ENCODE data around the gene COL8A1. TPM values are rescaled to one million over a fixed set of nuclear protein-coding genes. Genes with fewer than 3 reads are reported as not detected.

Gene COL8A1
- total RNA-seq, 1 experiment from 2014 or later: 8.1 TPM

DNA sequence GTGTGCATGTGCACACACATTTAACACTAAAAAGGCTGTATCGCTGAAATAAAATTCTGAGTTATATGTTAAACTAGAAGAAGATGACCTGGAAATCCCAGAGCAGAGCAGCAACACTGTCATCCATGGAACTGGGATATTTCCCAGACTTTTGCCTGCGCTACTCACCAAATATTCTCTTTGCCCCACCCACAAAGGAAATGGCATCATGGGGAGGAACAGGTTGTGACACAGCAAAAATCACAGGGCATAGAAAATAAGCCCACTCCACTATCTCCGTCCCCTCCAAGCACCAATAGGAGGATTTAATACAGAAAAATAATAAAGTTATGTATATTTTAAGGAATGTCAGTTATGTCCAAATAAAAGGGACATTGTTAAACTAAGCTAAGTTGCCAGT is 71.7 kb downstream of the COL8A1 start:
- Histone ChIP-seq H2AFZ (no peak overlapping the region), H3K36me3 (ENCODE audit: low read depth) (no peaks in the 10 kb centered on the region), H3K27me3 (ENCODE audit: insufficient read depth, low read depth) (no peaks in the 10 kb centered on the region), H3K79me2 (ENCODE audit: low read depth) (no peaks in the 10 kb centered on the region), H3F3A (ENCODE audit: insufficient read depth, low read depth) (no peaks in the 10 kb centered on the region), H3K4me3 (no peak overlapping the region), H4K20me1 (ENCODE audit: insufficient read depth) (no peaks in the 10 kb centered on the region), H3K27ac (no peak overlapping the region), H3K9me2 (ENCODE audit: insufficient read depth) (no peaks in the 10 kb centered on the region), H3K4me1 (replicated peaks; ENCODE audit: insufficient read depth) (no peaks in the 10 kb centered on the region), H3K4me2 (no peak overlapping the region), H3K9me3 (ENCODE audit: insufficient read depth, low read depth) (no peaks in the 10 kb centered on the region)
- intact Hi-C loops (cut with micrococcal nuclease; ENCODE audit: unreplicated experiment): no loop called here
- ChIA-PET POLR2A (ENCODE audit: unreplicated experiment) (no interaction called here), CTCF (no interaction called here)
- BruUV-seq (replicated peaks): no TSS peak
- no peak for DNase-seq
- TF ChIP-seq, protein P1, sequence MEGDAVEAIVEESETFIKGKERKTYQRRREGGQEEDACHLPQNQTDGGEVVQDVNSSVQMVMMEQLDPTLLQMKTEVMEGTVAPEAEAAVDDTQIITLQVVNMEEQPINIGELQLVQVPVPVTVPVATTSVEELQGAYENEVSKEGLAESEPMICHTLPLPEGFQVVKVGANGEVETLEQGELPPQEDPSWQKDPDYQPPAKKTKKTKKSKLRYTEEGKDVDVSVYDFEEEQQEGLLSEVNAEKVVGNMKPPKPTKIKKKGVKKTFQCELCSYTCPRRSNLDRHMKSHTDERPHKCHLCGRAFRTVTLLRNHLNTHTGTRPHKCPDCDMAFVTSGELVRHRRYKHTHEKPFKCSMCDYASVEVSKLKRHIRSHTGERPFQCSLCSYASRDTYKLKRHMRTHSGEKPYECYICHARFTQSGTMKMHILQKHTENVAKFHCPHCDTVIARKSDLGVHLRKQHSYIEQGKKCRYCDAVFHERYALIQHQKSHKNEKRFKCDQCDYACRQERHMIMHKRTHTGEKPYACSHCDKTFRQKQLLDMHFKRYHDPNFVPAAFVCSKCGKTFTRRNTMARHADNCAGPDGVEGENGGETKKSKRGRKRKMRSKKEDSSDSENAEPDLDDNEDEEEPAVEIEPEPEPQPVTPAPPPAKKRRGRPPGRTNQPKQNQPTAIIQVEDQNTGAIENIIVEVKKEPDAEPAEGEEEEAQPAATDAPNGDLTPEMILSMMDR (conservative IDR thresholded peaks at IDR 0.05): no peak
- no peak for TF ChIP-seq EZH2 (IDR thresholded peaks at IDR 0.05; ENCODE audit: low read depth)

DNA sequence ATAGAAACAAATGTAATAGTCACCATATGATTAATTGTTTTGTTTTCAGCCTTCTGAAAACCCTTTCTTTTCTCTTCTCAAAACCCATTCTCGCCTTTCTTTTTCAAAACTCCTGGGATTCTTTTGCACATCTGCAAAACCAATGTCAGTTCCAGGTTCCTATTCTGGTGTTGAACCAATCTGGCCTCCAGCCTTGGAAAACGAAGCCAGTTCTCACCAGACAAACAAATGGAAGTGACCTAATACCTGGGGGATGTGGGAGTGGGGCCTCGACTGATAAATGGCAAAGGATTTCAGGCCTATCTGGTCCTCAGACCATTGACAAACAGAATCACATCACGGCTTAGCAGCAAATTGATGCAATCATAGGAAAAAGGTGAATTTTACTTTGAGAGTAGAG is 73.0 kb downstream of the COL8A1 start:
- no peak for DNase-seq
- BruUV-seq (replicated peaks): no TSS peak
- CTCF ChIA-PET: no interaction called here
- no peak for TF ChIP-seq EZH2 (IDR thresholded peaks at IDR 0.05; ENCODE audit: low read depth)
- TF ChIP-seq, protein P1 (conservative IDR thresholded peaks at IDR 0.05): no peak
- Histone ChIP-seq H3F3A (ENCODE audit: insufficient read depth, low read depth) (no peaks in the 10 kb centered on the region), H3K27ac (no peak overlapping the region), H3K4me3 (no peak overlapping the region), H3K27me3 (ENCODE audit: insufficient read depth, low read depth) (no peaks in the 10 kb centered on the region), H3K79me2 (ENCODE audit: low read depth) (no peaks in the 10 kb centered on the region), H3K4me2 (no peak overlapping the region), H3K36me3 (ENCODE audit: low read depth) (no peaks in the 10 kb centered on the region), H3K9me3 (ENCODE audit: insufficient read depth, low read depth) (no peaks in the 10 kb centered on the region), H3K9me2 (ENCODE audit: insufficient read depth) (no peaks in the 10 kb centered on the region), H2AFZ (no peak overlapping the region), H4K20me1 (ENCODE audit: insufficient read depth) (no peaks in the 10 kb centered on the region), H3K4me1 (replicated peaks; ENCODE audit: insufficient read depth) (no peaks in the 10 kb centered on the region)
- POLR2A ChIA-PET (ENCODE audit: unreplicated experiment): no interaction called here
- intact Hi-C loops (cut with micrococcal nuclease; ENCODE audit: unreplicated experiment): no loop called here

DNA sequence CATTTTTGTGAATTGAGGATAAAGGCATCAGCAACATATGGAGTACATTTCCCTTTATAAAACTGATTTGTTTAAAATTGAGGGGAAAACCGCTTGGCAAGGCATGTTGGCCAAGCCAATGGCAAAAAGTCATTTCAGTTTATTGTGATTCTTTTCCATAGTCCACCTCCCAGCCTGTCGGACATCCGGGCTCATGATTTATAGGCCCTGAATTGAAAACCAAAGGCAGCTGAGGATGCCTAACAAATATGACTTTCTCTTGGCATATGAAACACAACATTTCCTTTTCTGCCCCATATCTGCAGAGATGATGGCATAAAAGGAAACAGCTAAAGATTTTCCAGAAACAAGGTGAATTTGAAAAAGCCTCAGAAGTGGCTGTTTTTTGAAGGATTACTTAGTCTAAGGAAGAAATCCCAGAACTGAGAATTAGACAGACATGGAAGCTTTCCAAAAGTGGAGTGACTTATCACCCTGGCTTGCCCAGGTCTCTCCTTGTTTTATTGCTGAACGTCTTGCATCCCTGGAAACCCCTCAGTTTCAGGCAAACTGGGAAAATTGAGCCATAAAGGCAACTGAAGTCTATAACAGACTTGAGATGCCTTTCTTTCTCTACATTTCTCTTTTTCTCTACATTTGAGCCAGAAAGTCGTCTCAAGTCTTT is 74.0 kb downstream of the COL8A1 start:
- Histone ChIP-seq H3K9me3 (ENCODE audit: insufficient read depth, low read depth) (no peaks in the 10 kb centered on the region), H3K36me3 (ENCODE audit: low read depth) (no peaks in the 10 kb centered on the region), H3K79me2 (ENCODE audit: low read depth) (no peaks in the 10 kb centered on the region), H3K4me3 (no peak overlapping the region), H3K27ac (no peak overlapping the region), H3F3A (ENCODE audit: insufficient read depth, low read depth) (no peaks in the 10 kb centered on the region), H4K20me1 (ENCODE audit: insufficient read depth) (no peaks in the 10 kb centered on the region), H3K27me3 (ENCODE audit: insufficient read depth, low read depth) (no peaks in the 10 kb centered on the region), H2AFZ (no peak overlapping the region), H3K9me2 (ENCODE audit: insufficient read depth) (no peaks in the 10 kb centered on the region), H3K4me2 (no peak overlapping the region), H3K4me1 (replicated peaks; ENCODE audit: insufficient read depth) (no peaks in the 10 kb centered on the region)
- DNase-seq: no peak
- BruUV-seq (replicated peaks): no TSS peak
- TF ChIP-seq EZH2 (IDR thresholded peaks at IDR 0.05; ENCODE audit: low read depth): no peak
- POLR2A ChIA-PET (ENCODE audit: unreplicated experiment): interaction anchor here (0.5 kb wide), 1 partner anchor 192 kb away, joined by 6 read pairs; no protein-coding TSS in a partner anchor
- CTCF ChIA-PET: no interaction called here
- intact Hi-C loops (cut with micrococcal nuclease; ENCODE audit: unreplicated experiment): no loop called here

DNA sequence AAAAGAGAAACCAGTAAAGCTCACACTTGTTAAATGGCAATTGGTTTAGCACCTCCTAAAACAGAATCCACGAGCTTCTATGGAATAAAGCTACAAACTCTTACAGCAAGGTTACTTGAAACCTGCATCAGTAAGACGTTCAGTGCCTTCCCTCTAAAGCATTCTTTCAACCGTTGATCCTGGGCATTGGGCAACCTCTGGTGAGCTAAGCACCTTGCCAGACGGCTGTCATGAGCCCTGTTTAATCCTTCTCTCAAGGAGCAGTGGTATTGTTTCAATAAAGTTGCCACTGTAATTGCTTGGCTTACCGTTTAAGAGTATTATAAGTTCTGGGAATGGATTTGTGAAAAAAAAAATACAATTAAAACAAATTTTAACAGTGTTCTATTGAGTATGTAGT is 75.0 kb downstream of the COL8A1 start:
- CTCF ChIA-PET: interaction anchor here (0.6 kb wide), 1 partner anchor 75 kb away, joined by 3 read pairs; no protein-coding TSS in a partner anchor
- DNase-seq: no peak

More for the DNA sequence above, 75.0 kb downstream of the COL8A1 start:
- H3K9me2 ChIP-seq (ENCODE audit: insufficient read depth): no peaks in the 10 kb centered on the region
- H3F3A ChIP-seq (ENCODE audit: insufficient read depth, low read depth): no peaks in the 10 kb centered on the region
- H3K4me3 ChIP-seq: no peak overlapping the region
- no peaks in the 10 kb centered on the region for H3K36me3 ChIP-seq (ENCODE audit: low read depth)
- no peaks in the 10 kb centered on the region for H3K4me1 ChIP-seq (replicated peaks; ENCODE audit: insufficient read depth)
- no peak overlapping the region for H2AFZ ChIP-seq
- no peaks in the 10 kb centered on the region for H3K9me3 ChIP-seq (ENCODE audit: insufficient read depth, low read depth)
- BruUV-seq (replicated peaks): no TSS peak
- POLR2A ChIA-PET (ENCODE audit: unreplicated experiment): no interaction called here
- no peaks in the 10 kb centered on the region for H3K27me3 ChIP-seq (ENCODE audit: insufficient read depth, low read depth)
- H3K79me2 ChIP-seq (ENCODE audit: low read depth): no peaks in the 10 kb centered on the region
- TF ChIP-seq, protein P1 (conservative IDR thresholded peaks at IDR 0.05): no peak
- TF ChIP-seq EZH2 (IDR thresholded peaks at IDR 0.05; ENCODE audit: low read depth): no peak
- H4K20me1 ChIP-seq (ENCODE audit: insufficient read depth): no peaks in the 10 kb centered on the region
- H3K4me2 ChIP-seq: no peak overlapping the region
- H3K27ac ChIP-seq: no peak overlapping the region
- intact Hi-C loops (cut with micrococcal nuclease; ENCODE audit: unreplicated experiment): no loop called here

Measured in PC-9 (cell line).